Endothelial cell of umbilical vein (primary cell): ENCODE measurements around the gene IL6R. TPM values are rescaled to one million over a fixed set of nuclear protein-coding genes. Genes with fewer than 3 reads are reported as not detected.

Source experiments
- BruUV-seq: library from RNA; stranded (reverse); fragments of 400-500 nt; replicated peaks from 2 replicates; lab custom pipeline; 2021; lab: Mats Ljungman, UMichigan
- CTCF ChIA-PET: fragments of 300-600, 350-600 bp; sonication (Branson Sonifier 250); formaldehyde crosslinking; loops from one replicate; lab custom pipeline; 2021; ENCODE audit warnings: antibody characterized with exemption, inconsistent platforms; lab: Charles Lee
- POLR2A ChIA-PET: fragments of 300-600, 350-600 bp; sonication (Branson Sonifier 250); formaldehyde crosslinking; loops from one replicate; lab custom pipeline; 2021; ENCODE audit warnings: antibody characterized with exemption, inconsistent platforms; lab: Charles Lee
- DNase-seq: peaks from one replicate; pipeline ENCODE4 v3.0.0-alpha.2; 2011; ENCODE audit warnings: low read depth, low spot score
- FAIRE-seq: peaks from 2 replicates; lab custom pipeline; 2011; peaks lifted over from hg19 to GRCh38; lab: Jason Lieb, UNC
- H2AFZ ChIP-seq: 2 replicates; pipeline ENCODE4 v1.6.0; 2012; ENCODE audit warnings: low read depth, low read length, control low read depth, inconsistent platforms
- H3K27ac ChIP-seq: 2 replicates; pipeline ENCODE4 v1.5.1; 2011; ENCODE audit warnings: low read depth, mild to moderate bottlenecking, control low read depth, low read length, moderate library complexity; ENCODE audit not compliant: insufficient read depth
- H3K27me3 ChIP-seq, 2 experiments: 2 replicates each; pipeline versions ENCODE4 v1.6.0 to v1.6.1; 2011; ENCODE audit warnings: low read length in 2 of 2, mixed read lengths in 1 of 2; ENCODE audit not compliant: control insufficient read depth in 2 of 2, insufficient read depth in 2 of 2
- H3K36me3 ChIP-seq, 2 experiments: 2 replicates in 1 of 2; 3 replicates in 1 of 2; pipeline ENCODE4 v1.5.1; 2011; ENCODE audit warnings: low read length in 2 of 2, mild to moderate bottlenecking in 1 of 2, moderate library complexity in 1 of 2; ENCODE audit not compliant: control insufficient read depth in 2 of 2, insufficient read depth in 2 of 2; ENCODE audit errors: extremely low read depth in 1 of 2
- H3K4me1 ChIP-seq: 3 replicates; pipeline ENCODE4 v1.5.1; 2011; ENCODE audit warnings: mild to moderate bottlenecking, low read length; ENCODE audit not compliant: control insufficient read depth, insufficient read depth; ENCODE audit errors: extremely low read depth
- H3K4me2 ChIP-seq: 2 replicates; pipeline ENCODE4 v1.6.1; 2011; ENCODE audit warnings: low read length, control low read depth, mixed read lengths; ENCODE audit not compliant: insufficient read depth
- H3K4me3 ChIP-seq, 3 experiments: fragments of 200-600 bp in 1 of 3; sonication (generic), shearing (Covaris generic) in 1 of 3; replicated peaks in 1 of 3; 2 replicates each; pipeline ENCODE4 v1.5.1; 2011 to 2016; ENCODE audit warnings: control low read depth in 3 of 3, low read length in 3 of 3, mild to moderate bottlenecking in 2 of 3, inconsistent platforms in 1 of 3, low read depth in 1 of 3, moderate library complexity in 1 of 3; ENCODE audit not compliant: insufficient read depth in 1 of 3
- H3K79me2 ChIP-seq: 2 replicates; pipeline ENCODE4 v1.6.0; 2012; ENCODE audit warnings: low read length, inconsistent platforms; ENCODE audit not compliant: control insufficient read depth, insufficient read depth
- H3K9ac ChIP-seq: replicated peaks from 2 replicates; pipeline ENCODE3; 2011; ENCODE audit warnings: low read length, control low read depth; ENCODE audit not compliant: insufficient read depth; ENCODE audit errors: extremely low read depth
- H3K9me1 ChIP-seq: replicated peaks from 3 replicates; pipeline ENCODE4 v1.6.0; 2011; ENCODE audit warnings: mild to moderate bottlenecking, low read length; ENCODE audit not compliant: control insufficient read depth, insufficient read depth; ENCODE audit errors: extremely low read depth
- H3K9me3 ChIP-seq: replicated peaks from 2 replicates; pipeline ENCODE4 v1.5.1; 2012; ENCODE audit warnings: low read length, inconsistent platforms; ENCODE audit not compliant: control insufficient read depth, insufficient read depth
- H4K20me1 ChIP-seq: replicated peaks from 2 replicates; pipeline ENCODE3; 2011; ENCODE audit warnings: mild to moderate bottlenecking, low read length; ENCODE audit not compliant: control insufficient read depth, insufficient read depth; ENCODE audit errors: extremely low read depth
- EZH2 ChIP-seq: IDR thresholded peaks from 2 replicates; pipeline ENCODE4 v1.6.1; 2012; ENCODE audit warnings: borderline replicate concordance, low read depth, mild to moderate bottlenecking, moderate library complexity, low read length, inconsistent platforms; ENCODE audit not compliant: severe bottlenecking
- FOS ChIP-seq: IDR thresholded peaks from 2 replicates; pipeline ENCODE4 v1.6.1; 2011; ENCODE audit warnings: mild to moderate bottlenecking, low read length, moderate library complexity, borderline replicate concordance; ENCODE audit not compliant: insufficient read depth
- GATA2 ChIP-seq: IDR thresholded peaks from 2 replicates; pipeline ENCODE4 v1.7.0; 2011; ENCODE audit warnings: low read depth, mild to moderate bottlenecking, moderate library complexity, mixed read lengths, low read length; ENCODE audit not compliant: insufficient read length, insufficient read depth
- JUN ChIP-seq: IDR thresholded peaks from 2 replicates; pipeline ENCODE4 v1.6.1; 2011; ENCODE audit warnings: borderline replicate concordance, low read depth; ENCODE audit not compliant: insufficient read length, insufficient read depth
- MYC ChIP-seq: IDR thresholded peaks from one replicate; pipeline ENCODE4 v1.6.1; 2011; ENCODE audit warnings: mild to moderate bottlenecking, low read depth, low read length
- POLR2A ChIP-seq: IDR thresholded peaks from 2 replicates; pipeline ENCODE4 v1.6.1; 2012; ENCODE audit warnings: low read depth, mild to moderate bottlenecking, control low read depth, low read length
- POLR2AphosphoS5 ChIP-seq: IDR thresholded peaks from 2 replicates; pipeline ENCODE4 v1.6.1; 2012; ENCODE audit warnings: low read depth, mild to moderate bottlenecking, control low read depth, low read length, moderate library complexity; ENCODE audit not compliant: insufficient read depth
- dilution Hi-C: fragments of 300-500 bp; cut with MboI; formaldehyde crosslinking; loops from one replicate; pipeline ENCODE4 v1.15.0; 2019; ENCODE audit warnings: low sequenced_read_pairs; ENCODE audit not compliant: extremely low pct_ligation_motif_present
- intact Hi-C: fragments of 100-400 bp; cut with micrococcal nuclease; formaldehyde crosslinking; loops from one replicate; pipeline ENCODE4 v1.10.0; 2022
- polyA plus RNA-seq, 4 experiments: library from polyadenylated mRNA; depleted of rRNA in 3 of 4; stranded (reverse) in 3 of 4; unstranded in 1 of 4; fragments of >200 nt; gene quantifications; 2 replicates each; pipeline versions ENCODE4 v1.2.1 to v1.2.3, GENCODE V29; 2011 to 2012; ENCODE audit warnings: missing spikeins in 1 of 4
- total RNA-seq: library from RNA; stranded (reverse); gene quantifications from 2 replicates; pipeline ENCODE4 v1.2.3, GENCODE V29; 2021
- TF ChIP-seq, protein P1 (sequence below): IDR thresholded peaks from 2 replicates; pipeline ENCODE4 v1.6.1; 2011; ENCODE audit not compliant: insufficient read depth, insufficient read length
- TF ChIP-seq, protein P2 (sequence below), 2 donors: IDR thresholded peaks; 1 replicate in 1 of 2; 2 replicates in 1 of 2; pipeline ENCODE4 v1.5.1; 2011; ENCODE audit warnings: low read length in 2 of 2, mild to moderate bottlenecking in 2 of 2, moderate library complexity in 2 of 2, control low read depth in 1 of 2, inconsistent platforms in 1 of 2, low read depth in 1 of 2; ENCODE audit not compliant: insufficient read depth in 1 of 2; ENCODE audit errors: extremely low read depth in 1 of 2

The IL6R gene
- total and polyA plus RNA-seq, 2 donors (not counting 3 experiments of a cell fraction or from before 2014, with no cell fraction given): 4.8 to 5.1 TPM

DNA sequence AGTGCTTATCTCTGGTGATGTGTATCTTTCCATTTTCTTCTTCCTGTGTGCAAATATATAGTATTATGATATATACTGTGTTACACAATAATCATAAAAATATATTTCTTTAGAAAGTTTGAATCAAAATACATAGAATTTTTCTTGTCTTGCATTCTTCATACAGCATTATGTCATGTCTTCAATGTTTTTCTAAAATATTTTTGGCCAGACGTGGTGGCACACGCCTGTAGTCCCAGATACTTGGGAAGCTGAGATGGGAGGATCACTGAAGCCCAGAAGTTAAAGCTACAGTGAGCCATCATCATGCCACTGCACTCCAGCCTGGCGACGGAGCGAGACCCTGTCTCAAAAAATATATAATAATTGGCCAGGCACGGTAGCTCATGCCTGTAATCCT lies 41.6 kb downstream of the IL6R start:
- no peaks in the 10 kb centered on the region for H3K9me3 ChIP-seq
- peaks cover 6% of the 10 kb centered on the region for H3K4me1 ChIP-seq
- H3K4me3 ChIP-seq: no peak overlapping the region
- H3K79me2 ChIP-seq: no peaks in the 10 kb centered on the region
- no peaks in the 10 kb centered on the region for H3K36me3 ChIP-seq
- H3K9ac ChIP-seq: no peak overlapping the region
- H4K20me1 ChIP-seq: no peaks in the 10 kb centered on the region
- H2AFZ ChIP-seq: no peak overlapping the region
- POLR2A ChIA-PET: no interaction called here
- DNase-seq (no peak), FAIRE-seq (no peak)
- H3K27me3 ChIP-seq: no peaks in the 10 kb centered on the region
- no peaks in the 10 kb centered on the region for H3K9me1 ChIP-seq
- dilution Hi-C loops (no loop called here), intact Hi-C loops (no loop called here)
- no peak overlapping the region for H3K4me2 ChIP-seq
- H3K27ac ChIP-seq: no peak overlapping the region
- CTCF ChIA-PET: interaction anchor here (1.1 kb wide), 1 partner anchor 14 kb away, joined by 4 read pairs; no protein-coding TSS in a partner anchor
- TF ChIP-seq FOS (no peak), JUN (no peak), POLR2AphosphoS5 (no peak), EZH2 (no peak), GATA2 (no peak), MYC (no peak), POLR2A (no peak)
- TF ChIP-seq, protein P1, sequence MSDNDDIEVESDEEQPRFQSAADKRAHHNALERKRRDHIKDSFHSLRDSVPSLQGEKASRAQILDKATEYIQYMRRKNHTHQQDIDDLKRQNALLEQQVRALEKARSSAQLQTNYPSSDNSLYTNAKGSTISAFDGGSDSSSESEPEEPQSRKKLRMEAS: no peak
- TF ChIP-seq, protein P2, sequence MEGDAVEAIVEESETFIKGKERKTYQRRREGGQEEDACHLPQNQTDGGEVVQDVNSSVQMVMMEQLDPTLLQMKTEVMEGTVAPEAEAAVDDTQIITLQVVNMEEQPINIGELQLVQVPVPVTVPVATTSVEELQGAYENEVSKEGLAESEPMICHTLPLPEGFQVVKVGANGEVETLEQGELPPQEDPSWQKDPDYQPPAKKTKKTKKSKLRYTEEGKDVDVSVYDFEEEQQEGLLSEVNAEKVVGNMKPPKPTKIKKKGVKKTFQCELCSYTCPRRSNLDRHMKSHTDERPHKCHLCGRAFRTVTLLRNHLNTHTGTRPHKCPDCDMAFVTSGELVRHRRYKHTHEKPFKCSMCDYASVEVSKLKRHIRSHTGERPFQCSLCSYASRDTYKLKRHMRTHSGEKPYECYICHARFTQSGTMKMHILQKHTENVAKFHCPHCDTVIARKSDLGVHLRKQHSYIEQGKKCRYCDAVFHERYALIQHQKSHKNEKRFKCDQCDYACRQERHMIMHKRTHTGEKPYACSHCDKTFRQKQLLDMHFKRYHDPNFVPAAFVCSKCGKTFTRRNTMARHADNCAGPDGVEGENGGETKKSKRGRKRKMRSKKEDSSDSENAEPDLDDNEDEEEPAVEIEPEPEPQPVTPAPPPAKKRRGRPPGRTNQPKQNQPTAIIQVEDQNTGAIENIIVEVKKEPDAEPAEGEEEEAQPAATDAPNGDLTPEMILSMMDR (IDR thresholded peaks at IDR 0.05; ENCODE audit: extremely low read depth in 1 of 2, insufficient read depth in 1 of 2, low read depth in 1 of 2, low read length in 2 of 2): no peak
- no TSS peak for BruUV-seq
